ENCODE results near the gene CELF2.
"Not testable (repeated sequence)": the region's sequence is repeated elsewhere in the genome, so short reads cannot be mapped to it uniquely, and the experiment has no call there.

CELF2 gene

DNA sequence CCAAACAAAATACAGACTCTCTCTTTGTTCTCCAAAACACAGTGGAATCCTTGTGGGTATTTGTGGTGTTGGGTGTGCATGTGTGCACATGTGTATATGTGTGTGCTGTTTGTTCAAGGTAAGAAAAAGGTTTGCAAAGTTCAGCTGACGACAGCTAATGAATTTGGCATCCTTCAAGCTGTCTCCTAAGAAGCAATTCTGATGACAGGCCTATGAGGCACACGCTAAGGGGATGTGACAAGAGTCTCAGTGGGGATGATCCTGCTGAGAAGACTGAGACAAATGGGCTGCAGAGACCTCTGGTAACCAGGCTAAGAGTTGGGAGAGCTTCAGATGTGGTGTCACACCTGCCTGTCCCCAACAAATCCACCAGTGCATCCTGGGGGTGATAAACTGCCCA lies 26.5 kb upstream of the CELF2 start:
- no peaks in the 10 kb centered on the region for H3K9me3 ChIP-seq (ENCODE audit: insufficient read depth, low read depth, low read length)
- no peaks in the 10 kb centered on the region for H3K27me3 ChIP-seq (ENCODE audit: insufficient read depth, low read length)
- no peaks in the 10 kb centered on the region for H3K36me3 ChIP-seq (ENCODE audit: insufficient read depth, low read length)
- no peaks in the 10 kb centered on the region for H3K4me1 ChIP-seq (ENCODE audit: insufficient read depth, low read length)
- no peak overlapping the region for H3K4me3 ChIP-seq (ENCODE audit: low read length)
- H3K9ac ChIP-seq (ENCODE audit: low read depth, low read length), result no peak overlapping the region
- WGBS, result 87% methylated on average over 2 of the region's 2 CpGs
- no peak overlapping the region for H3K27ac ChIP-seq (ENCODE audit: low read depth, low read length)

DNA sequence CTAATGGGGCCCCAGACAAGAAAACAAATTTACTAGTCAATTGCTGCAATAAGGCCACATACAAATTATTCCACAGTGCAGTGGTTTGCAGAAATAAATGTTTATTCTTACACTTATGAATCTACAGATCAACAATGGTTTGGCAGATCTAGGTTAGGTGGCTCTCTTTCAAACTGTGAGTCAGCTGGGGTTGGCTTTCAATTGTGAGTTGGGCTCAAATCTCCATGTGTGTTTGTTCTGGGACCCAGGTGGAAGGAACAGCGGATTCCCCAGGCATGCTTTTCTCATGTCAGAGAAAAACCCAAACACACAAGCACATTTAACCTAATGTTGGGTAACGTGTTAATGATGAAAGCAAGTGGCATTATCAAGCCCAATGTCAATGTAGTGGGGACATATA lies 25.6 kb upstream of the CELF2 start:
- Histone ChIP-seq H3K27me3 (ENCODE audit: insufficient read depth, low read length) (no peaks in the 10 kb centered on the region), H3K9me3 (ENCODE audit: insufficient read depth, low read depth, low read length) (no peaks in the 10 kb centered on the region)
- 83% methylated on average over 1 of the region's 2 CpGs for WGBS

DNA sequence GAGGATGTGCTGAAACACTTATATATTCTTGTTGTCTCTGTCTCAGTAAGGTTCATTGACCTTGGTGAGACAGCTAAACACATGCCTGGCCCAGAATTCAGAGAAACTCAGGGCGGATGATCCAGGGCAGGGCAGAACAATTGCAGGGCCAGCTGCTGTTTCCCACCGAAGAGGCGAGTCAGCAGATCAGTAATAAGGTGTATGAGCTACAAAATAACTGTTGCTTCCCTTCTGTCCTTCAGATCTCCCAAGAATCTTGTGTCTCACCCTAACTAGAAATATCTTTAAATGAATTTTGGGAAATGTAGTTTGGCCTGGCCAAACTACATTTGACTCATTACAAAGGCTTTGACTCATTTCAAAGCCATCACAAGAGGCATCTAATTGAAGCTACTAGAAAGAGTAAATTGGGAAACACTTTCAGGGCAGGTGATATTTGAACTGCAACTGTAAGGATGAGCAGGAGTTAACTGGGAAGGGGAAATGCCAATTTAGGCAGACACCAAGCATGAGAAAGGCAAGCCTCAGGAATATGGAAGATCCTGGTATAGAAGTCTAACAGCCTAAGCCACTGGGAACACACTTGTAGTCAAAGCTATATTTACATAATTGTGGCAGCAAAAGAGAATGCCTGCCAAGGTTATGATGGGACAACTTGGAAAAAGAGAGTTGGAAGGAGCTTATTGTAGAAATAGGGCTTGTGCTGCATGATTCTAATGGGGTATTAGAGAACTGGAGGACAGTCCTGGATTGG lies 24.5 kb upstream of the CELF2 start:
- no peak overlapping the region for H3K4me3 ChIP-seq (ENCODE audit: low read length)
- H3K9me3 ChIP-seq (ENCODE audit: insufficient read depth, low read depth, low read length), result no peaks in the 10 kb centered on the region
- H3K9ac ChIP-seq (ENCODE audit: low read depth, low read length), result no peak overlapping the region
- H3K27ac ChIP-seq (ENCODE audit: low read depth, low read length), result no peak overlapping the region
- no peaks in the 10 kb centered on the region for H3K4me1 ChIP-seq (ENCODE audit: insufficient read depth, low read length)
- WGBS, result 93% methylated on average over 3 of the region's 3 CpGs
- no peaks in the 10 kb centered on the region for H3K36me3 ChIP-seq (ENCODE audit: insufficient read depth, low read length)
- no peaks in the 10 kb centered on the region for H3K27me3 ChIP-seq (ENCODE audit: insufficient read depth, low read length)

More for the DNA sequence above, 25.6 kb upstream of the CELF2 start:
- H3K4me1 ChIP-seq (ENCODE audit: insufficient read depth, low read length), result no peaks in the 10 kb centered on the region
- H3K36me3 ChIP-seq (ENCODE audit: insufficient read depth, low read length), result no peaks in the 10 kb centered on the region
- H3K9ac ChIP-seq (ENCODE audit: low read depth, low read length), result no peak overlapping the region
- no peak overlapping the region for H3K4me3 ChIP-seq (ENCODE audit: low read length)
- H3K27ac ChIP-seq (ENCODE audit: low read depth, low read length), result no peak overlapping the region

DNA sequence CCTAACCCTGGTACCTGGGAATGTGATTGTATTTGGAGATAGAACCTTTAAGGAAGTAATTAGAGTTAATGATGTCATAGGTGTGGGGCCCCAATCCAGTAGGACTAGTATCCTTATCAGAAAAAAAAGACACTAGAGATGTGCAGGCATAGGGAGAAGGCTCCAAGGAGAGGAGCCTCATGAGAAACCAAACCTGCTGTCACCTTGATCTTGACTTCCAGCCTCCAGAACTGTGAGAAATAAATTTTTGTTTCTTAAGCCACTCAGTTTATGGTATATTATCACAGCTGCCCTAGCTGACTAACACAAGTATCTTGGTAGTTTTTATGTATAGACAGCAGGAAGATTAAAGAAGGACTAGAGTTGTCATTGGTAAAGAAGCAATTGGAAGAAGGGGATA lies 23.9 kb upstream of the CELF2 start:
- no peak overlapping the region for H3K9ac ChIP-seq (ENCODE audit: low read depth, low read length)
- no peak overlapping the region for H3K4me3 ChIP-seq (ENCODE audit: low read length)
- H3K27ac ChIP-seq (ENCODE audit: low read depth, low read length), result no peak overlapping the region
- no peaks in the 10 kb centered on the region for H3K27me3 ChIP-seq (ENCODE audit: insufficient read depth, low read length)
- no peaks in the 10 kb centered on the region for H3K4me1 ChIP-seq (ENCODE audit: insufficient read depth, low read length)
- no peaks in the 10 kb centered on the region for H3K9me3 ChIP-seq (ENCODE audit: insufficient read depth, low read depth, low read length)
- H3K36me3 ChIP-seq (ENCODE audit: insufficient read depth, low read length), result no peaks in the 10 kb centered on the region

DNA sequence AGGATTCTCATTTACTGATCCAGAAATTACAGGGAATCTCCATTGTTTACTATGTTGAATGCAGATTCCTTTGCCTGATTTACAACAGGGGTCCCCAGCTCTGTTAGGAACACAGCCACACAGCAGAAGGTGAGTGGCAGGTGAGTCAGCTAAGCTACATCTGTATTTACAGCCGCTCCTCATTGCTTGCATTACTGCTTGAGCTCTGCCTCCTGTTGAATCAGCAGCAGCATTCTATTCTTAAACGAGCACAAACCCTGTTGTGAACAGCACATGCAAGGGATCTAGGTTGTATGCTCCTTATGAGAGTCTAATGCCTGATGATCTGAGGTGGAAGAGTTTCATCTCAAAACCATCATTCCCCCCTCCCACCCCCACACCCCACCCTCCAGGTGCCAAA lies 23.3 kb upstream of the CELF2 start:
- Histone ChIP-seq H3K27ac (ENCODE audit: low read depth, low read length) (no peak overlapping the region), H3K9me3 (ENCODE audit: insufficient read depth, low read depth, low read length) (no peaks in the 10 kb centered on the region), H3K9ac (ENCODE audit: low read depth, low read length) (no peak overlapping the region), H3K27me3 (ENCODE audit: insufficient read depth, low read length) (no peaks in the 10 kb centered on the region), H3K4me3 (ENCODE audit: low read length) (no peak overlapping the region), H3K4me1 (ENCODE audit: insufficient read depth, low read length) (no peaks in the 10 kb centered on the region), H3K36me3 (ENCODE audit: insufficient read depth, low read length) (no peaks in the 10 kb centered on the region)
- WGBS, result 98% methylated on average over 2 of the region's 2 CpGs

DNA sequence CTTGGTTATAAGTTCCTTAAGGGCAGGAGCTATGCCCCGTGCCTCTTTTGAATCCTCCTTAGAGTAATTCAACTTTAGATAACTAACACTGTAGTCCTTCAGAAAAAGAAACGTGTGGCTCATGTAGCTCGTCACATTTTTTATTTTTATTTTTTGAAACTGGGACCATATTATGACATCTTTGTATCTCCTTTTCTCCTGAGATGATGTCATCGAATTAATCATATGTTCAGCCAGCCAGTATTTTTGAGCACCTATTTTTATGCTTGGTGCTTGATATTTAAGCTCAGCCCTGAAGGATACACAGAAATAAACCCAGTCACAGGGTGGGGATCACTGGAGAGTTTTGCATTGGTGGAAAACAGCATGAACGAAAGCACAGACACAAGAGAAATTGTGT lies 22.6 kb upstream of the CELF2 start:
- Histone ChIP-seq H3K4me3 (ENCODE audit: low read length) (no peak overlapping the region), H3K9me3 (ENCODE audit: insufficient read depth, low read depth, low read length) (no peaks in the 10 kb centered on the region)
- WGBS, result 95% methylated on average over 5 of the region's 5 CpGs

DNA sequence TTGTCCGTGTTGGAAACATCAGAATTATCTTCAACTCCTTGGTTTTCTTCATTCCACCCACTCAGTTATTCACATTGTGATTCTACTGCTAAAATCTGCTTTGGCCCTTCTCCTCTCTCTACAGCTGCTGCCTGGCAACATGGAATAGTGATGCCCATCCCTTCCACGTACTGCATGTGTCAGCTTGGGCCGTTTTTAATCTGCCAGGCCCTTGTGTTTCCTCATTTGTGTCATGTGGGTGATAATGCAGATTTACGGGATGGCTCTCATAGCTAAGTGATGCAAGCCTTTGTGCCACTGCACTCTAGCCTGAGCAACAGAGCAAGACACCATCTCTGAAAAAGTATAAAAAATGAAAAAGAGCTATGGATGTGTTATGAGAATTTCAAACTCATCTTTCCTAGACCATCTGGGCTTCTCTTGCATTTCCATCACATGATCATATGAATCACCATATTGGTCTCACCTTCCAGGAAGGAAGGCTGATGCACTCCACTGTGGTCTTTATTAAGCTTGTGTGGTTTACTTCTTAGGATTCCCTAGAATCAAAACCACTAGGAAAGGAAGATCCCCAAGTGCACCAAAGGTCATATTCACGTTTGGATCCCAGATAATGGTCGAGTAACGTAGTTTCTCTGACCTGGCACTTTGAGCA lies 20.6 kb upstream of the CELF2 start:
- H3K36me3 ChIP-seq (ENCODE audit: insufficient read depth, low read length), result no peaks in the 10 kb centered on the region
- no peaks in the 10 kb centered on the region for H3K9me3 ChIP-seq (ENCODE audit: insufficient read depth, low read depth, low read length)
- no peaks in the 10 kb centered on the region for H3K27me3 ChIP-seq (ENCODE audit: insufficient read depth, low read length)
- no peaks in the 10 kb centered on the region for H3K4me1 ChIP-seq (ENCODE audit: insufficient read depth, low read length)
- no peak overlapping the region for H3K4me3 ChIP-seq (ENCODE audit: low read length)
- no peak overlapping the region for H3K9ac ChIP-seq (ENCODE audit: low read depth, low read length)
- WGBS, result 94% methylated on average over 7 of the region's 7 CpGs
- no peak overlapping the region for H3K27ac ChIP-seq (ENCODE audit: low read depth, low read length)

More for the DNA sequence above, 22.6 kb upstream of the CELF2 start:
- Histone ChIP-seq H3K27me3 (ENCODE audit: insufficient read depth, low read length) (no peaks in the 10 kb centered on the region), H3K36me3 (ENCODE audit: insufficient read depth, low read length) (no peaks in the 10 kb centered on the region), H3K4me1 (ENCODE audit: insufficient read depth, low read length) (no peaks in the 10 kb centered on the region), H3K27ac (ENCODE audit: low read depth, low read length) (no peak overlapping the region), H3K9ac (ENCODE audit: low read depth, low read length) (no peak overlapping the region)

DNA sequence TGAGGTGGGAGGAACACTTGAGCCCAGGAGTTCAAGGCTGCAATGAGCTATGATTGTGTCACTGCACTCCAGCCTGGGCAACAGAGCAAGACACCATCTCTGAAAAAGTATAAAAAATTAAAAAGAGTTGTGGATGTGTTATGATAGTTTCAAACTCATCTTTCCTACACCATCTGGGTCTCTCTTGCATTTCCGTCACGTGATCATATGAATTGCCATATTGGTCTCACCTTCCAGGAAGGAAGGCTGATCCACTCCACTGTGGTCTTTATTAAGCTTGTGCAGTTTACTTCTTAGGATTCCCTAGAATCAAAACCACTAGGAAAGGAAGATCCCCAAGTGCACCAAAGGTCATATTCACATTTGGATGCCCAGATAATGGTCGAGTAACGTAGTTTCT lies 18.2 kb upstream of the CELF2 start:
- H3K9me3 ChIP-seq (ENCODE audit: insufficient read depth, low read depth, low read length); H3K4me1 ChIP-seq (ENCODE audit: insufficient read depth, low read length); H3K27ac ChIP-seq (ENCODE audit: low read depth, low read length); H3K36me3 ChIP-seq (ENCODE audit: insufficient read depth, low read length); H3K9ac ChIP-seq (ENCODE audit: low read depth, low read length); H3K27me3 ChIP-seq (ENCODE audit: insufficient read depth, low read length); H3K4me3 ChIP-seq (ENCODE audit: low read length): not testable (repeated sequence)
- 98% methylated on average over 4 of the region's 4 CpGs for WGBS

DNA sequence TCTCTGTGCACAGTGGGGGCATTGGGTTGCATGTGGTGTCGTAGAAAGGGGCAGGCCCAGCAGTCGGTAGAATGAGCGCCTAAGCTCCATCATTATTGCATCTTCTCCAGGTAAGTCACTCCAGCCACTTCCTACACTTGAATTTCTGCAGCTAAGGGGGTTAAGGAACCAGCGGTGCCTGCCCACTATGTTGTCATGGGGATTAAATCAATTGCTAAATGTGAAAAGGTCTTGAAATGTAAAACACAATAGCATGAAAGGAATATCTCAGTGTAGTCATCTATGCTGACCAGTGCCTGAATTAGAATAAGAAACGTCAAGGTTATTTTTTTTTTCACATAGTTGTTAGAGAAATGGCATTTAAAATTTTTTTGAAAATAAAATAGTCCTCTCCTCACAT lies 15.2 kb upstream of the CELF2 start:
- Histone ChIP-seq H3K36me3 (ENCODE audit: insufficient read depth, low read length) (no peaks in the 10 kb centered on the region), H3K27me3 (ENCODE audit: insufficient read depth, low read length) (no peaks in the 10 kb centered on the region), H3K9me3 (ENCODE audit: insufficient read depth, low read depth, low read length) (no peaks in the 10 kb centered on the region), H3K4me3 (ENCODE audit: low read length) (no peak overlapping the region), H3K4me1 (ENCODE audit: insufficient read depth, low read length) (0 out of 2 replicates have a peak, but pooled peaks cover 9% of the 10 kb centered on the region), H3K9ac (ENCODE audit: low read depth, low read length) (no peak overlapping the region), H3K27ac (ENCODE audit: low read depth, low read length) (no peak overlapping the region)
- 79% methylated on average over 5 of the region's 5 CpGs for WGBS

DNA sequence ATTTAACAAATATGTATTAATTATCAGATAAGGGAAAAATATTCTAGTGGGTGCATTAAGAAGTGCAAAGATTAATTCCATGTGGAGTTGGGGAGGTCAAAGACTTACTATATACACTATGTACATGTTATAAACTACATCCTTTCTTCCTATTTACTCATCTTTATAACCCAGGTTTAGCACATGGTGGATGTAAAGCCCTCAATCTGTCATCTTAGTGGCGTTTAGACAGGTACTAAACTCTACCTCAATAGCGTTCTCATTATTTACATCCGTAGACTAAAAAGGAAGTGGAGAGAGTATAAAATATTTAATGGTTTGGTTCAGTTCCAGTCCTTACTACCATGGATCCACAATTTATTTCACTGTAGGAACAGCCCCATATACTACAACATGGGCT lies 14.8 kb upstream of the CELF2 start:
- H3K9ac ChIP-seq (ENCODE audit: low read depth, low read length), result no peak overlapping the region
- 100% methylated on average over 1 of the region's 3 CpGs for WGBS
- no peak overlapping the region for H3K4me3 ChIP-seq (ENCODE audit: low read length)
- H3K4me1 ChIP-seq (ENCODE audit: insufficient read depth, low read length), result 0 out of 2 replicates have a peak, but pooled peaks cover 9% of the 10 kb centered on the region
- no peaks in the 10 kb centered on the region for H3K27me3 ChIP-seq (ENCODE audit: insufficient read depth, low read length)
- H3K36me3 ChIP-seq (ENCODE audit: insufficient read depth, low read length), result no peaks in the 10 kb centered on the region
- no peaks in the 10 kb centered on the region for H3K9me3 ChIP-seq (ENCODE audit: insufficient read depth, low read depth, low read length)
- H3K27ac ChIP-seq (ENCODE audit: low read depth, low read length), result no peak overlapping the region

DNA sequence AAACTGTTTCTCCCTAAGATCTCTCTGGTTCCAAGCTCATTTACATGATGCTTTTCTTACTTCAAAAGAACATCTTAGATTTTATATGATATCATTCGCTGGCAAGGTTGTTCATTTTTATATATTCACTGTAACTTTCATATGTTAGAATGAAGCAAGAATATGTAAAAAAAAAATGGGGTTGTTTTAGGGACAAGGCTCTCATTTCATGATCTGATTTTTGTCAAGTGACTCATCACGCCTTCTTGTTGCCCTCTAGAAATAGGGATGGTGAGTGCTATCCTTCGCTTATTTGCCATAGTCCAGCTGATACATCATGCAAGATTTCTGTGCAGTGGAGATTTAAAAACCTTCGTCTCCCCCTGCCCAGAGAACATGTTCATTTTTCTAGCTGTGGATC lies 14.0 kb upstream of the CELF2 start:
- Histone ChIP-seq H3K9ac (ENCODE audit: low read depth, low read length) (no peak overlapping the region), H3K9me3 (ENCODE audit: insufficient read depth, low read depth, low read length) (no peaks in the 10 kb centered on the region), H3K27me3 (ENCODE audit: insufficient read depth, low read length) (no peaks in the 10 kb centered on the region), H3K4me3 (ENCODE audit: low read length) (no peak overlapping the region), H3K36me3 (ENCODE audit: insufficient read depth, low read length) (no peaks in the 10 kb centered on the region), H3K4me1 (ENCODE audit: insufficient read depth, low read length) (0 out of 2 replicates have a peak, but pooled peaks cover 9% of the 10 kb centered on the region), H3K27ac (ENCODE audit: low read depth, low read length) (no peak overlapping the region)
- WGBS, result over 99% methylated on average over 3 of the region's 4 CpGs

Data from HUES64 (cell line).